Large intestine (tissue), 12 donors: ENCODE data around the gene TIGIT. TPM values are rescaled to one million over a fixed set of nuclear protein-coding genes. Genes with fewer than 3 reads are reported as not detected.
"Not testable (repeated sequence)": the region's sequence is repeated elsewhere in the genome, so short reads cannot be mapped to it uniquely, and the experiment has no call there.

ENCODE experiments used
- DNase-seq, 2 donors: peaks; one replicate each; pipeline versions ENCODE4 v3.0.0 to v3.0.0-alpha.2; 2013
- H3K27ac ChIP-seq: one replicate; pipeline ENCODE4 v1.5.1; 2013; ENCODE audit warnings: low read length
- H3K27me3 ChIP-seq: 2 replicates; pipeline ENCODE4 v1.6.1; 2013; ENCODE audit warnings: low read length; ENCODE audit not compliant: control insufficient read depth, insufficient read depth
- H3K36me3 ChIP-seq: 2 replicates; pipeline ENCODE4 v1.6.1; 2013; ENCODE audit warnings: low read length; ENCODE audit not compliant: control insufficient read depth, insufficient read depth
- H3K4me1 ChIP-seq: one replicate; pipeline ENCODE4 v1.6.1; 2013; ENCODE audit warnings: low read length; ENCODE audit not compliant: control insufficient read depth, insufficient read depth
- H3K4me3 ChIP-seq: one replicate; pipeline ENCODE4 v1.5.1; 2013; ENCODE audit warnings: low read length
- H3K9me3 ChIP-seq: one replicate; pipeline ENCODE4 v1.6.1; 2013; ENCODE audit warnings: mild to moderate bottlenecking, low read depth, low read length, moderate library complexity; ENCODE audit not compliant: control insufficient read depth
- WGBS: methylation state at CpG from one replicate; pipeline ENCODE4 v1.1.5; 2013; ENCODE audit warnings: low lambda C conversion rate; ENCODE audit not compliant: insufficient coverage; 5-methylcytosine and 5-hydroxymethylcytosine counted together
- long read RNA-seq, 11 donors: transcript quantifications; one replicate each; lab custom pipeline, GENCODE V29; 2026
- polyA plus RNA-seq: library from polyadenylated mRNA; unstranded; fragments of 120-200 nt; gene quantifications from one replicate; pipeline ENCODE4 v1.2.1, GENCODE V29; 2013

Gene TIGIT
- polyA plus RNA-seq = 0.24 TPM
- long read RNA-seq, donor 1 = 0 reads
- long read RNA-seq, donor 2 = 0 reads
- long read RNA-seq, donor 3 = 0 reads
- long read RNA-seq, donor 4 = 0 reads
- long read RNA-seq, donor 5 = 0 reads
- long read RNA-seq, donor 6 = 0 reads
- long read RNA-seq, donor 7 = 0 reads
- long read RNA-seq, donor 8 = 0 reads
- long read RNA-seq, donor 9 = 0 reads
- long read RNA-seq, donor 10 = 0 reads
- long read RNA-seq, donor 11 = 0 reads

DNA sequence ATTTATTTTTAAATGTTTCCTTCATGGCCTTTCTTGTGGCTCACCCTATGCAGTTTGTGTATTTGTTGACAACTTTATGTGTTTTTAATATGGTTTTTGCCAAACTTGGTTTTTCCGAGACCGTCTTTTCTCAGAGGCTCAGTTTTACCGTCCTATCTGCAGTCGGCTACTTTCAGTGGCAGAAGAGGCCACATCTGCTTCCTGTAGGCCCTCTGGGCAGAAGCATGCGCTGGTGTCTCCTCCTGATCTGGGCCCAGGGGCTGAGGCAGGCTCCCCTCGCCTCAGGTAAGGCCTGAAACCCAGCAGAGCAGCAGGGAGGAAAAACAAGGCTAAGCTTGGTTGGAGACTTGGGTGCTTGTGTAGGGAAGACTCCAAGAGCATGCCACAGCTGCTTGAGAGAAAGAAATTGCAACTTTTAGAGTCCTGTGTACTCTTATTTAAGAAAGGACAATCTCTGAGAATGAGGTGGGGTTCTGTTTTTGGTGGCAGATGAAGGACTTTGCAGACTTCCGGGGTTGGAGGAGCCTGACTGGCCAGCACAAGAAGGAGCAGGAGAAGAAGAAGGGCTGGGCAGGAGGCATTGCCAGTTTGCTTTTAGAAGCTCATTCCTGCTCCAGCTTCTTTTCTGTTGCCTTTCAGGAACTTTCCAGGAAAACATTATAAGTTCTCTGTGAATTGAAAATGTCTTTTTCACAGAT is at the start of gene TIGIT:
Gene TIGIT (plus strand): TSS at position 191 of the 698 bp plus-strand sequence. CDS start 34 bp downstream, at position 225.
- H3K9me3 ChIP-seq = no peaks in the 10 kb centered on the region
- 100% methylated on average over 1 of the region's 7 CpGs for WGBS
- H3K27me3 ChIP-seq = peaks cover 6% of the 10 kb centered on the region
- no peaks in the 10 kb centered on the region for H3K36me3 ChIP-seq
- H3K4me1 ChIP-seq = no peaks in the 10 kb centered on the region
- no peak within 1 kb of the TSS for H3K27ac ChIP-seq
- no peak for DNase-seq
- no peak within 1 kb of the TSS for H3K4me3 ChIP-seq

DNA sequence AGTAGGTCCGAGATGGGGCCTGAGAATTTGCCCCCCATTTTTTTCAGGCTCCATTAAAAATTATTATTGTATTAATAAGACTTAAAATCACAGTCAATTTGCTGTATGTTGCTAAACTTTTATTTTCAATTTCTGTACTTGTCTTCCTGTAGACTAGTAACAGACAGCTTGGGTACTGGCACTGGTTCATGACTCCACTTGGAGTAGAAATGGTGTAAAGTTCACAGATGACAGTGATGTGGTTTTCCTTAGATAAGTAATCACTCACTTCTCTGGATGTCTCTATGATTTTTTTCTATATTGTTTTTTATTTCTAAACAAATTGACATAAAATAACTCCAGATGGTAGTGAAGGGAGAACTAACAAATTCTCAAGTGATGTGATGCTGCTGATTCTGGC is 40.9 kb upstream of the TIGIT start:
- H3K36me3 ChIP-seq = no peaks in the 10 kb centered on the region
- no peak overlapping the region for H3K4me3 ChIP-seq
- H3K27ac ChIP-seq = no peak overlapping the region
- DNase-seq = no peak
- no peaks in the 10 kb centered on the region for H3K4me1 ChIP-seq
- WGBS = no CpG with 5 or more reads among the region's 1 CpG
- H3K27me3 ChIP-seq = no peaks in the 10 kb centered on the region
- H3K9me3 ChIP-seq = no peaks in the 10 kb centered on the region

DNA sequence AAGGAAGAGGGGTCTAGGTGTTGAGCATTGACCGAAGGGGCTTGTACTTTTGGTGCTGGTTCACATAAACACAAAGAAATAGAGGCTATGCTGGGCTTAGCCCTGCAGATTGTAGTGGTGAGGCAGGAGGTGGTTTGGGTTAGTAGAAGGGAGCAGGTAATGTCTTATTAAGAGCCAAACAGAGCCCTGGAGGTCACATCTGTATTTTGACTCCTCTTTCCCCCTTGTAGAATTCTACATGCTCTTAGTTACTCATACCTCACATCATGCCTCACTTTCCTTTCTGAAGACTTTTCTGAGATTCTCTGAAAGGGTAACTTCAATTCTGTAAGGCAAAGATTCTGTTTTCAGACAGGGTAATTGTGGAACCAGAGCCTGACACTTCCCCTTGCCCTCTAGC is 40.3 kb upstream of the TIGIT start:
- Histone ChIP-seq H3K9me3 (no peaks in the 10 kb centered on the region), H3K27ac (no peak overlapping the region), H3K4me1 (no peaks in the 10 kb centered on the region), H3K4me3 (no peak overlapping the region), H3K27me3 (no peaks in the 10 kb centered on the region), H3K36me3 (no peaks in the 10 kb centered on the region)
- WGBS = no CpG with 5 or more reads among the region's 1 CpG
- no peak for DNase-seq

DNA sequence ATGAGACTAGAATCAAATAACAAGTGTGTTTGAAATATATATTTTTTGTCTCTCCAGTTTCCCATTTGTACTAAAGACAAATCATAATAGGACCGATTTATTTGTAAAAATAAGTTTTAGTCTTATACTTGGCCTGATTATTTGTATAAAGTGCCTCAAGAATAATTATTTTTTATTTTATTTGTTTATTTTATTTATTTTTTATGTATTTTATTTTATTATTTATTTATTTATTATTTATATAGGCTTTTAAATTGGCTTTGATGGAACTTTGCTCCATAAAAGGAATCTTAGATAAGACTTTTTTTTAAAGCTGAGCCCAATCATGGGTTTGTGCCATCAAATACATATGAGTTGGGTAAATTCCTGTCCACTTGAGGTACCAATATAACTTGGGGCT is 34.3 kb upstream of the TIGIT start:
- H3K4me1 ChIP-seq = no peaks in the 10 kb centered on the region
- no peaks in the 10 kb centered on the region for H3K9me3 ChIP-seq
- no peak overlapping the region for H3K27ac ChIP-seq
- no peaks in the 10 kb centered on the region for H3K36me3 ChIP-seq
- no CpG with 5 or more reads among the region's 1 CpG for WGBS
- no peak overlapping the region for H3K4me3 ChIP-seq
- no peaks in the 10 kb centered on the region for H3K27me3 ChIP-seq
- no peak for DNase-seq

DNA sequence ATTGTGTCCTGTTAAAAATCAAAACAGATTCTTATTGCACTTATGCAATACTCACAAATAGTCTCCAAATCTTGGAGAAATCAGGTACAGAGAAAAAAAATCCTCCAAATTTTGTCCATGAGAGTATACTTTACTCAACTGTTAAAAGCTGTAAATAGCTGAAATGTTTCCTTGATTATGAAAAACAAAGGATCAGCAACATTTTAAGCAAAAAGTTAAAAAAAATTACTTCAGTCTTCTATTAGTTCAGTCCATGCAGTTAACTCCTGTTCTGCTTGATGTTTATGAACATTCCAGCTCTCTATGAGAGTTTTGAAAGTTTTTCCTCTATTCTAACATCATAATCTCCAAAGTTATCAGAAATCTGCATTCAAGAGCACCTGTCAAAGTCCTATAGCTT is 33.7 kb upstream of the TIGIT start:
- no peaks in the 10 kb centered on the region for H3K4me1 ChIP-seq
- DNase-seq = no peak
- H3K27me3 ChIP-seq = no peaks in the 10 kb centered on the region
- H3K9me3 ChIP-seq = no peaks in the 10 kb centered on the region
- no peak overlapping the region for H3K27ac ChIP-seq
- no peak overlapping the region for H3K4me3 ChIP-seq
- no peaks in the 10 kb centered on the region for H3K36me3 ChIP-seq

DNA sequence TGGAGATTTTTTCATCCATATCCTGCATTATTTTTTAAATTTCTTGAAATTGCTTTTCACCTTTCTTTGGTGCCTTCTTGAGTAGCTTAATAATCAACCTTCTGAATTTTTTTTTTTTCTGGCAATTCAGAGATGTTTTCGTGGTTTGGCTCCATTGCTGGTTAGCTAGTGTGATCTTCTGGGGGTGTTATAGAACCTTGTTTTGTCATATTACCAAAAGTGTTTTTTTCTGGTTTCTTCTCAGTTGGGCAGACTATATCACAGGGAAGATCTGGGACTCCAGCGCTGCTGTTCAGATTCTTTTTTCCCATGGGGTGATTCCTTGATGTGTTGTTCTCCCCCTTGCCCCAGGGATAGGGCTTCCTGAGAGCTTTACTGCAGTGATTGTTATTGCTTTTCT is 23.8 kb upstream of the TIGIT start:
- DNase-seq = no peak
- Histone ChIP-seq H3K4me3 (no peak overlapping the region), H3K27ac (no peak overlapping the region), H3K27me3 (no peaks in the 10 kb centered on the region), H3K36me3 (no peaks in the 10 kb centered on the region), H3K4me1 (no peaks in the 10 kb centered on the region), H3K9me3 (no peaks in the 10 kb centered on the region)
- no CpG with 5 or more reads among the region's 2 CpGs for WGBS

DNA sequence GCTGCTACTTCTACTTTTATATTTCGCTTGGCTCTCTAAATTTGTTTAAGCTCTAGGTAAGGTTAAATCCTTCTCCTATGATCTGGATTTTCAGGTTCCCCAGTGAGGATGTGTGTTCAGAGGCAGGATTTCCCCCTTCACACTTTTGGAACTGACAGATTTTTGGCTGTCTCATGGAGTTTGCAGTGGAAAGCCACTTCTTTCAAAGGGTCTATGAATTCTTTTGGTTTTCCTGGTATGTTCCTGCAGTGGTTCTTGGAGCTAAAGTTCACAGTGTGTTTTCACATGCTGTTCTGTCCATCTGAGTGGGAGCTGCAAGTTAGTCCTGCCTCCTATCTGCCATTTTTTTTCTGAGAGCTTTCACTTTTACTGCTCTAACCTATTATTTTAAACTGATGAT is 21.6 kb upstream of the TIGIT start:
- H3K9me3 ChIP-seq = no peaks in the 10 kb centered on the region
- WGBS = no CpG with 5 or more reads among the region's 1 CpG
- DNase-seq = no peak
- H3K4me1 ChIP-seq = no peaks in the 10 kb centered on the region
- H3K36me3 ChIP-seq = no peaks in the 10 kb centered on the region
- H3K27ac ChIP-seq = no peak overlapping the region
- no peaks in the 10 kb centered on the region for H3K27me3 ChIP-seq
- H3K4me3 ChIP-seq = no peak overlapping the region

DNA sequence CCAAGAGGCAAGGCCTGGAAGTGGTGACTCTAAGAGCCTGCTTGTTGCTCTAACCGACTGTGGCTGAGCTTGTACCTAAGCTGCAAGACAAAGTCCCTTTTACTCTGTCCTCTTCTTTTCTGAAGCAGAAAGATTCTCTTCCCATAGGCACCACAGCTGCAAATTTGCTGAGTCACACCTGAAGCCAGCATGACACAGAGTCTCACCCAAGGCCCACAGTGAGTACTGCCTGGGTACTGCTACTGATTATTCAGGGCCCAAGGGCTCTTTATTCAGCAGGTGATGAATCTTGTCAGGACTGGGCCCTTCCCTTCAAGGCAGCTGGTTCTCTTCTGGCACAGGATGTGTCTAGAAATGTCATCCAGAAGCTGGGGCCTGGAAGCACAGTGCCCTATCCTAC is 18.9 kb upstream of the TIGIT start:
- DNase-seq = no peak
- H3K27me3 ChIP-seq = no peaks in the 10 kb centered on the region

DNA sequence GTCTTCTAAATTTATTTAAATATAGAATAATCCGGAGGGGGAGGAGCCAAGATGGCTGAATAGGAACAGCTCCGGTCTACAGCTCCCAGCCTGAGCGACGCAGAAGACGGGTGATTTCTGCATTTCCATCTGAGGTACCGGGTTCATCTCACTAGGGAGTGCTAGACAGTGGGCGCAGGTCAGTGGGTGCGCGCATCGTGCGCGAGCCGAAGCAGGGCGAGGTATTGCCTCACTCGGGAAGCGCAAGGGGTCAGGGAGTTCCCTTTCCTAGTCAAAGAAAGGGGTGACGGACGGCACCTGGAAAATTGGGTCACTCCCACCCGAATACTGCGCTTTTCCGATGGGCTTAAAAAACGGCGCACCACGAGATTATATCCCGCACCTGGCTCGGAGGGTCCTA is 17.0 kb upstream of the TIGIT start:
- H3K9me3 ChIP-seq, H3K4me1 ChIP-seq, H3K27me3 ChIP-seq, H3K36me3 ChIP-seq, H3K4me3 ChIP-seq, H3K27ac ChIP-seq, DNase-seq: not testable (repeated sequence)
- no CpG with 5 or more reads among the region's 26 CpGs for WGBS

More for the DNA sequence above, 18.9 kb upstream of the TIGIT start:
- H3K4me3 ChIP-seq = no peak overlapping the region
- no peaks in the 10 kb centered on the region for H3K36me3 ChIP-seq
- H3K27ac ChIP-seq = no peak overlapping the region
- no peaks in the 10 kb centered on the region for H3K4me1 ChIP-seq
- H3K9me3 ChIP-seq = no peaks in the 10 kb centered on the region
- WGBS = no CpG with 5 or more reads among the region's 1 CpG

DNA sequence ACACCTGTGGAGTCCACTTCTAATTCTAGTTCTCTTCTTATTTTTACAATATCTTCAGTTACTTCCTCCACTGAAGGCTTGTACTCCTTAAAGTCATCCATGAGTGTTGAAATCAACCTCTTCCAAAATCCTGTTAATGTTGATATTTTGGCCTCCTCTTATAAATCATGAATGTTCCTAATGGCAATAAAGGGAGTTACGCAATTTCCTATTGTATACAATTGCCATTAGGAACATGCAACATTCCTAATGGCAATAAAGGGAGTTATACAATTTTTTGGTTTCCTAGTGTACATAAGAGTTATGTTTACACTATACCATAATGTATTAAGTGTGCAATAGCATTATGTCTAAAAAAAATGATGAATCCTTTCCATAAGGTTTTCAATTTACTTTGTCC is 9.2 kb upstream of the TIGIT start:
- Histone ChIP-seq H3K9me3 (no peaks in the 10 kb centered on the region), H3K36me3 (no peaks in the 10 kb centered on the region), H3K27ac (no peak overlapping the region), H3K4me1 (no peaks in the 10 kb centered on the region), H3K4me3 (no peak overlapping the region), H3K27me3 (no peaks in the 10 kb centered on the region)
- DNase-seq = no peak
- 100% methylated on average over 1 of the region's 1 CpG for WGBS

DNA sequence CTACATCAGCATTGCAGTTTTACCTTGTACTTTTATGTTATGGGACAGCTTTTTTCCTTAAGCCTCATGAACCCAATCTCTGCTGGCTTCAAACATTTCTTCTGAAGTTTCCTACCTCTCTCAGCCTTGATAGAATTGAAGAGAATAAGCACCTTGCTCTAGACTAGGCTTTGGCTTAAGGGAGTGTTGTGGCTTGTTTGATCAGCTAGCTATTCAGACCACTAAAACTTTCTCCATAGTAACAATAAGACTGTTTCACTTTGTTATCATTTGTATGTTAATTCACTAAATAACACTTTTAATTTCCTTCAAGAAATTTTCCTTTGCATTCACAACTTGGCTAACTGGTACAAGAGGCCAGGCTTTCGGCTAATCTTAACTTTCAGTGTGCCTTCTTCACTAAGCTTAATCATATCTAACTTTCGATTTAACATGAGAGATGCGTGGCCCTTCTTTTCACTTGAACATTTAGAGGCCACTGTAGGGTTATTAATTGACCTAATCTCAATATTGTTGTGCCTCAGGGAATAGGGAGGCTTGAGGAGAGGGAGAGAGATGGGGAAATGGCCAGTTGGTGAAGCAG is 8.1 kb upstream of the TIGIT start:
- 100% methylated on average over 1 of the region's 3 CpGs for WGBS
- H3K4me1 ChIP-seq = no peaks in the 10 kb centered on the region
- no peaks in the 10 kb centered on the region for H3K9me3 ChIP-seq
- no peak overlapping the region for H3K4me3 ChIP-seq
- no peaks in the 10 kb centered on the region for H3K27me3 ChIP-seq
- DNase-seq = no peak
- no peaks in the 10 kb centered on the region for H3K36me3 ChIP-seq
- H3K27ac ChIP-seq = no peak overlapping the region
